DOHH2 (cell line): ENCODE measurements around the gene TP63.

Experiments
- H3F3A ChIP-seq: fragments of 200-600 bp; sonication (generic), shearing (Covaris generic); 2 replicates; pipeline ENCODE4 v1.6.0; 2016; ENCODE audit warnings: antibody characterized with exemption, mild to moderate bottlenecking; ENCODE audit not compliant: control insufficient read depth, insufficient read depth
- H3K27ac ChIP-seq: fragments of 200-600 bp; sonication (generic); 2 replicates; pipeline ENCODE4 v1.5.1; 2014; ENCODE audit warnings: low read depth, mild to moderate bottlenecking, low read length, moderate library complexity
- H3K27me3 ChIP-seq: fragments of 200-600 bp; sonication (generic); 2 replicates; pipeline ENCODE4 v1.6.1; 2014; ENCODE audit warnings: mild to moderate bottlenecking, low read length, mixed read lengths; ENCODE audit not compliant: control insufficient read depth
- H3K36me3 ChIP-seq: fragments of 200-600 bp; sonication (generic); 2 replicates; pipeline ENCODE4 v1.6.1; 2014; ENCODE audit warnings: mild to moderate bottlenecking, low read length, moderate library complexity, mixed read lengths; ENCODE audit not compliant: control insufficient read depth
- H3K4me1 ChIP-seq: fragments of 200-600 bp; sonication (generic); 2 replicates; pipeline ENCODE4 v1.6.1; 2014; ENCODE audit warnings: mild to moderate bottlenecking, low read length, mixed read lengths; ENCODE audit not compliant: control insufficient read depth
- H3K4me2 ChIP-seq: fragments of 200-600 bp; sonication (generic); 2 replicates; pipeline ENCODE4 v1.6.0; 2014; ENCODE audit warnings: mild to moderate bottlenecking, low read length, moderate library complexity
- H3K4me3 ChIP-seq: fragments of 200-600 bp; sonication (generic); 2 replicates; pipeline ENCODE4 v1.5.1; 2014; ENCODE audit warnings: mild to moderate bottlenecking, low read length, mixed read lengths
- H3K79me2 ChIP-seq: fragments of 200-600 bp; sonication (generic); 2 replicates; pipeline ENCODE4 v1.6.1; 2014; ENCODE audit warnings: mild to moderate bottlenecking, low read length, mixed read lengths; ENCODE audit not compliant: control insufficient read depth
- H3K9me2 ChIP-seq: fragments of 200-600 bp; sonication (generic); replicated peaks from 2 replicates; pipeline ENCODE4 v1.6.1; 2014; ENCODE audit warnings: mild to moderate bottlenecking, low read length, mixed read lengths; ENCODE audit not compliant: control insufficient read depth
- H3K9me3 ChIP-seq: fragments of 200-600 bp; sonication (generic); 2 replicates; pipeline ENCODE4 v1.6.1; 2014; ENCODE audit warnings: antibody characterized with exemption, low read length, mixed read lengths; ENCODE audit not compliant: control insufficient read depth, insufficient read depth
- H4K20me1 ChIP-seq: fragments of 200-600 bp; sonication (generic); 2 replicates; pipeline ENCODE4 v1.6.0; 2014; ENCODE audit warnings: low read depth, mild to moderate bottlenecking, antibody characterized with exemption, low read length, moderate library complexity; ENCODE audit not compliant: control insufficient read depth, insufficient read depth
- CTCF ChIP-seq: fragments of 200-600 bp; sonication (generic); IDR thresholded peaks from one replicate; pipeline ENCODE4 v1.5.1; 2014; ENCODE audit warnings: antibody characterized with exemption, mild to moderate bottlenecking, low read depth, low read length; ENCODE audit not compliant: poor library complexity, severe bottlenecking
- EZH2phosphoT487 ChIP-seq: fragments of 200-600 bp; sonication (generic); IDR thresholded peaks from 2 replicates; pipeline ENCODE4 v1.6.1; 2017; ENCODE audit warnings: borderline replicate concordance, mild to moderate bottlenecking, antibody characterized with exemption, low read length, moderate library complexity, mixed read lengths

Gene TP63

GRCh38 chr3:189945935-189946709, 314.9 kb downstream of the TP63 start:
- Histone ChIP-seq H3K36me3 (no peaks in the 10 kb centered on the region), H3K27me3 (peaks cover 5% of the 10 kb centered on the region; the same call in 1 of the 2 replicates), H4K20me1 (no peaks in the 10 kb centered on the region), H3K4me3 (no peak overlapping the region), H3K4me2 (no peak overlapping the region), H3K4me1 (no peaks in the 10 kb centered on the region), H3K9me3 (no peaks in the 10 kb centered on the region), H3K27ac (no peak overlapping the region), H3K79me2 (no peaks in the 10 kb centered on the region), H3K9me2 (no peaks in the 10 kb centered on the region), H3F3A (no peaks in the 10 kb centered on the region)
- no peak for TF ChIP-seq EZH2phosphoT487
- no peak for TF ChIP-seq CTCF
